Smooth muscle cell (in vitro differentiated cells): ENCODE data around the gene CDON. TPM values are rescaled to one million over a fixed set of nuclear protein-coding genes. Genes with fewer than 3 reads are reported as not detected.

ENCODE experiments used
- DNase-seq: peaks from one replicate; lab custom pipeline; 2025; ENCODE audit not compliant: unreplicated experiment; lab: John Stamatoyannopoulos, UW
- H2AFZ ChIP-seq: fragments of 200-600 bp; sonication (generic); 2 replicates; pipeline ENCODE4 v1.6.0; 2016; ENCODE audit warnings: antibody characterized with exemption, low read depth, mild to moderate bottlenecking
- H3F3A ChIP-seq: fragments of 200-600 bp; sonication (generic); 2 replicates; pipeline ENCODE4 v1.6.0; 2017; ENCODE audit warnings: antibody characterized with exemption, low read depth
- H3K27ac ChIP-seq: fragments of 200-600 bp; sonication (generic); 2 replicates; pipeline ENCODE4 v1.5.1; 2016; ENCODE audit warnings: low read depth, mild to moderate bottlenecking
- H3K27me3 ChIP-seq: fragments of 200-600 bp; sonication (generic); 2 replicates; pipeline ENCODE4 v1.6.1; 2016; ENCODE audit warnings: low read depth, mild to moderate bottlenecking
- H3K36me3 ChIP-seq: fragments of 200-600 bp; sonication (generic); 2 replicates; pipeline ENCODE4 v1.5.1; 2016; ENCODE audit warnings: low read depth
- H3K4me1 ChIP-seq: fragments of 200-600 bp; sonication (generic); 2 replicates; pipeline ENCODE4 v1.5.1; 2016; ENCODE audit warnings: low read depth
- H3K4me2 ChIP-seq: fragments of 200-600 bp; sonication (generic); 2 replicates; pipeline ENCODE4 v1.6.0; 2016; ENCODE audit warnings: mild to moderate bottlenecking
- H3K4me3 ChIP-seq: fragments of 200-600 bp; sonication (generic); 2 replicates; pipeline ENCODE4 v1.5.1; 2016; ENCODE audit warnings: mild to moderate bottlenecking
- H3K79me2 ChIP-seq: fragments of 200-600 bp; sonication (generic); 2 replicates; pipeline ENCODE4 v1.6.0; 2016; ENCODE audit warnings: low read depth, mild to moderate bottlenecking
- H3K9ac ChIP-seq: fragments of 200-600 bp; sonication (generic); 2 replicates; pipeline ENCODE4 v1.6.0; 2016; ENCODE audit warnings: low read depth
- H3K9me3 ChIP-seq: fragments of 200-600 bp; sonication (generic); replicated peaks from 2 replicates; pipeline ENCODE4 v1.5.1; 2016; ENCODE audit warnings: low read depth
- H4K20me1 ChIP-seq: fragments of 200-600 bp; sonication (generic); 2 replicates; pipeline ENCODE4 v1.6.0; 2016; ENCODE audit warnings: low read depth
- CTCF ChIP-seq: fragments of 200-600 bp; sonication (generic); IDR thresholded peaks from 2 replicates; pipeline ENCODE4 v1.5.1; 2017; ENCODE audit warnings: borderline replicate concordance, mild to moderate bottlenecking, antibody characterized with exemption; ENCODE audit not compliant: insufficient read depth, poor library complexity, severe bottlenecking
- WGBS: methylation state at CpG from one replicate; pipeline ENCODE4 v1.1.7; 2016; ENCODE audit warnings: low lambda C conversion rate; 5-methylcytosine and 5-hydroxymethylcytosine counted together
- polyA plus RNA-seq: library from polyadenylated mRNA; unstranded; fragments of >200 nt; fragmentation: Nextera tagmentation; extraction: Ambion mirVana; gene quantifications from 2 replicates; pipeline ENCODE4 v1.2.1, GENCODE V29; 2016
- total RNA-seq: library from RNA; depleted of rRNA; stranded (reverse); fragments of >200 nt; gene quantifications from 2 replicates; pipeline ENCODE4 v1.2.3, GENCODE V29; 2014

CDON gene
- total and polyA plus RNA-seq, 2 experiments from 2014 or later, result 1.6 to 14.8 TPM

- TF ChIP-seq CTCF, result peak; percentile 83
Measured at GRCh38 chr11:125923012-125923579, 139.6 kb downstream of the CDON start.

GRCh38 chr11:125922156-125922555 is 140.5 kb downstream of the CDON start:
- H3K9me3 ChIP-seq, result no peaks in the 10 kb centered on the region
- no peaks in the 10 kb centered on the region for H3F3A ChIP-seq
- no peaks in the 10 kb centered on the region for H4K20me1 ChIP-seq
- no peaks in the 10 kb centered on the region for H3K79me2 ChIP-seq
- H3K4me3 ChIP-seq, result no peak overlapping the region
- no peaks in the 10 kb centered on the region for H3K4me1 ChIP-seq
- no peak for TF ChIP-seq CTCF
- H3K27ac ChIP-seq, result no peak overlapping the region
- no peak overlapping the region for H3K4me2 ChIP-seq
- 79% methylated on average over 3 of the region's 3 CpGs for WGBS
- H3K36me3 ChIP-seq, result no peaks in the 10 kb centered on the region
- H3K9ac ChIP-seq, result no peak overlapping the region
- H2AFZ ChIP-seq, result no peak overlapping the region
- no peak for DNase-seq
- peaks cover 5% of the 10 kb centered on the region for H3K27me3 ChIP-seq

More at GRCh38 chr11:125923012-125923579, 139.6 kb downstream of the CDON start:
- Histone ChIP-seq H3K4me3 (no peak overlapping the region), H3K27me3 (peaks cover 5% of the 10 kb centered on the region), H3K79me2 (no peaks in the 10 kb centered on the region), H4K20me1 (no peaks in the 10 kb centered on the region), H2AFZ (no peak overlapping the region), H3K9ac (no peak overlapping the region), H3F3A (no peaks in the 10 kb centered on the region), H3K9me3 (no peaks in the 10 kb centered on the region), H3K4me2 (no peak overlapping the region), H3K27ac (no peak overlapping the region), H3K4me1 (no peaks in the 10 kb centered on the region), H3K36me3 (no peaks in the 10 kb centered on the region)
- DNase-seq, result no peak
- 9% methylated on average over 8 of the region's 8 CpGs for WGBS

GRCh38 chr11:125921042-125921441 is 141.6 kb downstream of the CDON start:
- Histone ChIP-seq H3K4me2 (no peak overlapping the region), H3K27ac (no peak overlapping the region), H3K4me3 (no peak overlapping the region), H3K4me1 (no peaks in the 10 kb centered on the region), H3K79me2 (no peaks in the 10 kb centered on the region), H2AFZ (no peak overlapping the region), H4K20me1 (no peaks in the 10 kb centered on the region), H3K27me3 (peaks cover 16% of the 10 kb centered on the region), H3K36me3 (no peaks in the 10 kb centered on the region), H3F3A (no peaks in the 10 kb centered on the region), H3K9ac (no peak overlapping the region), H3K9me3 (no peaks in the 10 kb centered on the region)
- DNase-seq, result no peak
- TF ChIP-seq CTCF, result no peak
- 86% methylated on average over 9 of the region's 9 CpGs for WGBS
